GM19043 (cell line): ENCODE results near the gene DOCK4.

Source experiments
- ATAC-seq: cut with Tn5 transposase; IDR thresholded peaks from one replicate; pipeline ENCODE4 v1.9.1; 2021; ENCODE audit warnings: low read depth; ENCODE audit not compliant: unreplicated experiment

The DOCK4 gene

DNA sequence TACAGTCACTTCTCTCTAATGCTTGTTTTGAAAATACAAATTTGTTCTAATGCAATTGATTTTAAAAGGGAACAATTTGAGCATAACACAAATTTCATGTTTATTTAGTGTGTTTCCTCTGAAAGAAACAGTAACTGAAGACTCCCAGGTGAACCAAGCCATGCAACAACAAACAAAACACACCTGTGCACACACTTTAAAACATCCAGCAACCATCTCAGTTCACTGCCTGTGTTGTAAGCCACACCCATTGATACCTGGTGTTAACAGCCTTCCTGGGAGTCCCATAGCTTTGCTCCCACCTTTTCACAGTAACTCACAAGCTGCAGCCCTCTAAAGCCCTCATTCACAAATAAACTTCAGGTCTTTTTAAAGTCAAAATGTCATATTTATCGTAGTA is 89.3 kb downstream of the DOCK4 start:
- no peak for ATAC-seq

DNA sequence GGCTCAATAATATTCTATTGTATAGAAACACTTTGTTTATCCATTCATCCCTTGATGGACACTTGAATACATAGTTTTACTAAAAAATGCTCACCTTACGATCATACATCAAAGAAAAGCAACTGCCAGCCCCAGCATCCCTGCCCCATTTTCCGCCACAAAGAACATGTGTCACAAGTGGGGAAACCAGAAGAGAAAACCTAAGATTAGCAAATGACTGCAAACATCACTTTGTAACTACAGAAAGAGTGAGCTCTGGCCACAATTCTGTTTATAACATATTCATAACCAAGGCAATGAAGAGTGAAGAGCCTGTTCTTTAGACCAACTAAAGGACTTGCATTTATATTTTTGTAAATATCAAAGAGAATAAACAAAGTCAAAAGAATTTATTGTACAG is 89.8 kb downstream of the DOCK4 start:
- ATAC-seq = no peak

DNA sequence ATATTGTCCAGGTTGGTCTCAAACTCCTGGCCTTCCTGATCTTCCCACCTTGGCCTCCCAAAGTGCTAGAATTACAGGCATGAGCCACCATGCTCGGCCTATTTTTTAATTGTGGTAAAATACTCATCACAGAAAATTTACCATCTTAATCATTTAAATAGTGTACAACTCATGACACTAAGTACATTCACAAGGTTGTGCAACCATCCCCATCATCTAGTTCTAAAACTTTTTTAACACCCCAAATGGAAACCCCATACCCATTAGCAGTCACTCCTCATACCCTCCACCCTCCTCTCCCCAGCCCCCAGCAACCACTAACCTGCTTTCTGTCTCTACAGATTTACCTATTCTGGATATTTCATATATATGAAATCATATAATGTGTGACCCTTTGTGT is 90.3 kb downstream of the DOCK4 start:
- ATAC-seq = no peak

DNA sequence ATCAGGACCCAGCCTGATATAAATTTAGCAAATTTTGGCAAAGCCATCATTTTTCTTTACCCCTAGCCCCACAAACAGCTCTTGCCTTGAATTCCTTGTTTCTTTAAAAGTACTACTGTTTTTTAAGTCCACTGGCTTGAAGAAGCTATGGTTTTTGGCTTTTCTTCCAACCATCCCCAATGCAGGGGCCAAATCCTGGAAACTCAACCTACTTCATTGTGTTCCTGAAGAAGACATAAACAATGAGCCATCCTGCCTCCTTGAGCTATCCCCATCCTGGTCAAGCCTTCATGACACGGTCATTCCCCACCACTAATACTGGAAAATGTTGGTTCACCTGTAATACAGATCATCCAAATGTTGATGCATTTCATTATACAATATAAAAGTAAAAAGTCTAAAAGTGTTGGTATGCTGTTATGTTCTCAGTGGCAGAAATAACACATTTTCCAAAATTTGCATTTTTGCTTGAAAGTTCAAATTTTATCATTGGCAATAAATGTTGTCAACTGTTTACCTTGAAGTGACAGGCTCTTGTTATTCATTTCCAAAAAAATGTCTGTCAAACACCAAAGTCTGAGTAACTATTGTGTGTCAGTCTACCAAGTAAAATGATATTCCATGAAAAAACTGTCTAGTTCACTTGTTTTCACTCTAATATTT is 92.2 kb downstream of the DOCK4 start:
- ATAC-seq = no peak

DNA sequence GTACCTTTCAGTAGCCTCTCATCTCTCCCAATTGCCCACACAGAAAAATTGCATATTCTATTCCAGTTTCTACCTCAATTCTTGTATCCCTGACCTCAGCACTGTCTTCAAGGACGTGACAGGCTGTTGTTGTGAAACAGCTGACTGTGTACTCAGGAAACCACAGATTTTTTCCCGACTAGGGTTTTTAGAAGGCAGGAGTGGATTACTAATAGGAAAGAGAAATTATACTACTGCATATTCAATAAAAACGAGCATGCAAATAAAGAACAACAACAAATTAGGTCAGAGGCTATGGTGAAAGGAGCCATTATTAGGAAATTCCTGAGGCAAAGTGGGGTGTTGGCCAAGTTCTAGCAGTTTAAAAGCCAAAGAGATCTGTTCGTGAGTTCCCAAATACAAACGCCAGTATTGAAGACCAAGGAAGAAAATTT is 93.4 kb downstream of the DOCK4 start:
- no peak for ATAC-seq

DNA sequence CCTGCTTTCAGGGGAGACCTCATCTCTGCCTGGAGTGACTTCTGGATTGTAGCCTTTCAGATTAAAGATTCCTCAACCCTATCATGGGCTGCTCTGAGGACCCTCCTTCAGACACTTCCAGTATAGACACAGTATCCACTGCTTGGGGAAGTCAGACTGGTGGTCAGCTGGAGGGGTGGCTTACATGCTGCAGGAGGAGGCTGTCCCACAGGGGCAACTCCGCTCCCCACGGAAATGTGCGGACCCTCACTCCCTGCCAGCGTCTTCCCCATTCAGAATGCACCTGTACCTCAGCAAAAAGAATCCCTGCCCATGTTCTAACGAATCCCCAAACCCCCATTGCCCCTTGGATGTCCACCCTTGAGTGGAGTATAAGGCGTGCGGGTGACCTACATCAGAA is 95.5 kb downstream of the DOCK4 start:
- ATAC-seq = no peak

DNA sequence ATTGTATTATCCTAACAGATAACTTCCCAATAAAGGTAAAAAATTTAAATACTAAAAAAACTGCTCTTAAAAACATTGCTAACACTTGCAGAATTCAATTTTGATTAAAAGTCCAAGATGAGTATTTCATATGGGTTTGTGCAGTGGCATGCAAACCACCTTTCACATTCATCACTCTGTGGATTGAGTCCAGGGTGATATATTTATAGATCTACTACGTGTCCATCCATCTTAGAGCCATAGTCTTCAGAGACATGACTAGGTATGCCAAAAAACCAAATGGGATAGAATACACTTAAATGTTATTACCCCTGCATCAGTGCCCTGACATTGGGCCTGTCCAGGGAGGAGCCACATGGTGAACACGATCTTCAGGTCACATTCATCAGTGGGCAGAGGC is 96.0 kb downstream of the DOCK4 start:
- no peak for ATAC-seq

DNA sequence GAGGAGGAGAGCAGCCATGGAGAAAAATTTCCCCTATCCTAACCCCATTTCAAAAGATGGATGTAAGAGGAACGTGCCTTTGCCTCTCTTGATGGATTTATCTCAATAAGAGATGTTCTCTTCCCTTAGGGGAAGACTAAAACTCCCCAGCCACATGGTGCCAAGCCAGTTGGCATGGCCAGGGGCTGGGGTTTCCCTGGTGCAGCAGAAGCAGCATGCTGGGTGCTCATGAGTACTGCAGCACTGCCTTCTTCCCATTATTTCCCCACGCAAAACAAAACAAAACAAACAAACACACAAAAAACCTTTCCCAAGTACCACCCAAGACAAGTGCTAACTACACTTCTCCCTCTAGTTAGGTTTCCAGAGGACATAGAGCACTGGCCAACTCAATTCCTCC is 97.2 kb downstream of the DOCK4 start:
- no peak for ATAC-seq

DNA sequence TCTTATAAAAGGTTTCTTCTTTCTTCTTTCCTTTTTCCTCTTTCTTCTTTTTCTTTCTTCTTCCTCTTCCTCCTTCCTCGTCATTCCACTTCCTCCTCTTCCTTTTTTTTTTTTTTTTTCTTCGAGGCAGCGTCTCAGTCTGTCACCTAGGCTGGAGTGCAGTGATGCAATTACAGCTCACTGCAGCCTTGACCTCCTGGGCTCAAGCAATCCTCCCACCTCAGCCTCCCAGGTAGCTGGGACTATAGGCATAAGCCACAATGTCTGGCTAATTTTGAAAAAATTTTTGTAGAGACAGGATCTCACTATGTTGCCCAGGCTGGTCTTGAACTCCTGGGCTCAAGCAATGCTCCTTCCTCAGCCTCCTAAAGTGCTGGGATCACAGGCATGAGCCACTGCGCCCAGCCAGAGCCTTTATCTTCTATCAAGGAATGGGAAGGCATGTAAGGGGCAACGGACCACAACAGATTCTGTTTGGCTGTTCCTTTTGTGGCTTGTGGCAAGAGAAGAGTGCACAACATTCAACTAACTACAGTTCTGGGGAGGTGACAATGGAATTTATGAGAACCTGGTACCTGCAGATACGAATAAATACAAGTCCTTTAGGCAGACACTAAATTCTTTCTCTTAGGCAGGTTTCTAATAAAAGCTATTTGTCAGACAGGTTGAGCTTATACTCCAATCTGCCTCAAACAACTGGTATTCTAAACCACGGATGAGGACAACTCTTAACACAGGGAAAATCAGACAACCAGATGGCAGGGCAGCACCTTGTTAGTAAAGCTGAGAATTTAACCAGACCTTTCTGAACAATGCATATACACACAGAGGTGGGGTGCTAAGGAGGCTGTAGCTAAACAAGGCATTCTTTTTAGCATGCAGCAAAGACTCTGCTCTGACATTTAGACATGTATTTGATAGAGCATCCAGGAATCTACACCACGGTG is 100.3 kb downstream of the DOCK4 start:
- no peak for ATAC-seq

DNA sequence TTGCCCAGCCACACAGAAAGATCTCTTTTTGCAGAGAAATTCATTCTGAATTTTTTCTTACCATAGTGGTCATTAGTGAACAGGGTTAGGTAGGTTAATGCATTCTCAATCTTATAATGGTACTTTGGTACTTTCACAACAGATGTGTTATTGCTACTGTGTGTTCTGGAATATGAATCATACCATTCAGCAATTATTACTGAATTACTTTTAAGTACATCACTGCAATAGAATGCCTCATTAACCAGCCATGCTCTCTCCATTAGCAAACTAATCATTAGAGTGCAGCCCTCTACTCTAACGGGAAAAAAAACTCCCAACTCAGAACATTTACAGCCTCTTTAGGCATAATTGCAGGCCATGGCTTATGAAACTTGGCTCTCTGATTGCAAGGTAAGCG is 102.1 kb downstream of the DOCK4 start:
- ATAC-seq = no peak

DNA sequence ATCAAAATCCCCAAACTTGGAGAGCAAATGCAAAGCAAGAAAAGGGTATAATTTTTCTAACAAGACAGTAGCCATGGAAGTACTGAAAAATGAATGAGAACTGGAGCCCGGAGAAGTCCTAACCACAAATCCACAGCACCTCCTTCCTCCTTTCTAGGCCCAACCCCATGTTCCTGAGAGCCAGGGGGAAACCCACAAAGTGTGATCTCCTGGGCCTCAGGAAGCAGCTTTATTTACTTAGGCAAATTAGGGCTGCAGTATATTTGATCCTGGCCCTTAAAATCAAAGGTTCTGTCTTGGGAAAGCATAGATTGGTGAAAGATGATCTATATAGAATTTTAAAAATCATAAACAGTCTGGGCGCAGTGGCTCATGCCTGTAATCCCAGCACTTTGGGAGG is 103.0 kb downstream of the DOCK4 start:
- no peak for ATAC-seq

DNA sequence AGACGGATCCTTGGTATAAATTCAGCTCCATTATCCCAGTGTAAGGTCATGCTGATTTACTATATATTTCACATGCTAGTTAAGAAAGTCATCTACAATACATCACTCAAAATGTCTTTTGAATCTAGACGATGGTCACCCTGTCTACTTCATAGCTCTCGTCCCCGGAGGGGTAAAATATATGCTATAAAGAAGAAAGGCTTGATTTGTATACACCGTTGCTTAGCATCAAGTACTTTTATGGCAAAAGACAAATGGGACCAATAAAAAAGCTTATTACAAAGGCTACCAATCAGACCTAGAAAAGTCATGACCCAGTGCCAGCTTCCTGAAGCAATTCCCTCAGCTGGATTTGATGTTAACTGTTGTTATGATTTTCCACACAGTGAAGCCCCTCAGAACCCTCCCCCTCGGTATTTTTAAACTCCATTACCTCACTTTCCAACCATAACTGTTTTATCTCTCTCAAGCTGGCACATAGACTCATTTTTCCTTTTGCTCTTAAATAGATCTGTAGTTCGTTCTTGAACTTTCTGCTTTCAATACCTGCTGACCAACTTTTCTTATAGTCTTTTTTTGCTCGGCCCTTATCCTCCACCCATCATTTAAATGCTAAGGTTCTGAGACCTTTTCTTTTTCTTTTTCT is 104.9 kb downstream of the DOCK4 start:
- ATAC-seq = no peak

DNA sequence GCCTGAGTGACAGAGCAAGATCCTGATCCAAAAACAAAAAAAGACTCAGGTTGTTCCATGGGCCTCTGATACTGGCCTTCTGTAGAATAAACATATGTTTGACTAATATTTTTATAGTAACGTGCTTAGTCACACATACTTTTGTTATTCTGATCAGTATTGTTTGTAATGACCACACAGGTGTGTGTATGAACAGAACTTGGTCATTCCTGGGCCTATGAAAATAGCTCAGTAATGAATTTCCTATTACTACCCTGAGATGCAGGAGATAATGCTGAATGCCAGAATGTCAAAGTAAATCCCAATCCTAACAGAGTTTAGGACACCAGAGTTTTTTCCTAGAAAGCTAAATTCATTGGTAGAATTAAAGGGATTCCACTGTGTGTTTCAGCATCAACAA is 108.7 kb downstream of the DOCK4 start:
- no peak for ATAC-seq

DNA sequence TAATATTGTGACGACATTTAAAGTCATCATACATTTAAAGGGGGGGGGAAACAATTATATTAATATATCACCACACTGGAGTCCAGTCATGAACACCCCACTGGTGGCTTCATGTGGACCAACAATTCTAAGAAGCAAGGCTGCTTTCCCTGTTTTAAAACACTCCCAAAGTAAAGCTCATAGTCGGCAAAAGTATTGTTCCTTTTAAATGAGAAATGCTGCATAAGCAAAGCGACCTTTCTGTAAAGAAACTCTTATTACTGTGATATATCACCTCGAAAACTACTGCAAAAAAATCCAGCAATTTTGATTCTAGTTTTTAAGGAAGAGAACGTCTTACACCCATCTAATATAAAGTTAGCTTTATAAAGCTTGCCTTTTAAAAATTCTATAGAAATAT is 112.8 kb downstream of the DOCK4 start:
- ATAC-seq = no peak

DNA sequence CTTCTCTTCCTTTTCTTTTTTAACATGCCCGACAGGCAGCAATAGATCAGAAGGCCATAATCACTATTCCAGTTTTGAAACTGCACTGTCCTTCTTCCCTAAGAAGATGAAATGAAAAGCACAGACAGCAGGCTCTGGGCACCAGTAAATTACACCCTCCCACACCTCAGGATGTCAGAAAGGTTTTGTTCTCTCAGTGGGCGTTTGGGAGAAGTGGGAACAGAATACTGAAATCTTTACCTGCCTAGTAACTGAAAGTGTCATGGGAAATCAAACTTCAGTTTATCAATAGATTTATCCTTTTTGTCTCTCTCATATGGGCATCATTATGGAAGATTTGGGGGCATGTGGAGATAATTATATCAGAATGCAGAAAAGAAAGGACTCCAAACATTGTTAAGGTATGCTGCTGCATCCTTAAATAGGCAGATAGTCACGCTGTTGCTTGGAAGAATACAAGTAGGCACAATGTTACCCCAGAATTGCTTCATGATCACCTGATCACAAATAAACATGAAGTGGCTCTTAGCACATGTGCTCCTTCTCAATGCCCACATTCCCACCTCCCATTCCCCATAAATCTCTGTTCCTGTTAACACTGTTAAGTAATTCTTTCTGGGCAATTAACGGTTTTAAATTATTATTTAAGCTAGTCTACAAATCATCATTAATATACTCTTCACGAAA is 113.3 kb downstream of the DOCK4 start:
- ATAC-seq = no peak

DNA sequence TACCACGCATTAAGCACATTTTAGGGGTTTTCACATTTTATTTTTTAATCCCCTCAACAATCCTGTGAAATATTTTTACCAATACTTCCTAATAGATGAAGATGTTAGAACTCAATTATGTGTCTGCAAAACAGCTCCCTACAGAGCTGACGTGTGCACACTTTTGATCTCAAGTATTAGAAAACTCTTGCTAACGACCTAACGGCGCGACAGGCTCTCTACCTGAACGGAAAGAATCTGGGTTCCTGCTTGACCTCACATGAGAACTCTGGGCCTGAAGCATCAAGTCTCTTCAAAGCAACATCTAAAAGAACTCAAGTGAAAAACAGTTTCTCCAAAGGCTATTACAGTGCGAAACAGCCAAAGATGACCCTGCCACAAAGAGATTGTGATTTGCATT is 113.9 kb downstream of the DOCK4 start:
- no peak for ATAC-seq

DNA sequence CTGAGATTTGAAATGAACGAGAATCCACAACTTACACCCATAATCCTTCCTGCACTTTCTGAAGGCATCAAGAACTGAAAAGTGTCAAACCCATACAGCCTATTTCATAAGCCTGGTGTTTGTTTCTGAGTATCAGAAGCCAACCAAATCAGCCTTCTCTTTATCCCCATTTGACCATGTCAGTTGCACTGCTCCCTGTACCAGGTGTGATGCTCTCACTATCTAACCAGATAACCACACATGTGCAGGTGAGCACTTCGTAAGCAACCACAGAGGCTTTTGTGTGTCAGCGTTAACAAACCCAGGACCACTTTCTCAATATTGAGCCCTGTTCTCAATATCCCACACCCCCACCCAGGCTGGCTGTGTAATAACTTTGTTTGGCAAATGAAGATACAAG is 114.4 kb downstream of the DOCK4 start:
- no peak for ATAC-seq

DNA sequence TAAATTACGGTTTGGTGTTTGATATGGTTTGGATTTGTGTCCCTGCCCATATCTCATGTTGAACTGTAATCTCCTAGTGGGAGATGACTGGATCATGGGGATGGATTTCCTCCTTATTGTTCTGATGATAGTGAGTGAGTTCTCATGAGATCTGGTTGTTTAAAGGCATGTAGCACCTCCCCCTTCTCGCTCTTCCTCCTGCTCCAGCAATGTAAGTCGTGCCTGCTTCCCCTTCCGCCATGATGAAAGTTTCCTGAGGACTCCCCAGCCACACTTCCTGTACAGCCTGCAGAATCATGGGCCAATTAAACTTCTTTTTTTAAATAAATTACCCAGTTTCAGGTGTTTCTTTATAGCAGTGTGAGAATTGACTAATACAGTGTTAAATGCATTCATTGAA is 116.6 kb downstream of the DOCK4 start:
- ATAC-seq = no peak

DNA sequence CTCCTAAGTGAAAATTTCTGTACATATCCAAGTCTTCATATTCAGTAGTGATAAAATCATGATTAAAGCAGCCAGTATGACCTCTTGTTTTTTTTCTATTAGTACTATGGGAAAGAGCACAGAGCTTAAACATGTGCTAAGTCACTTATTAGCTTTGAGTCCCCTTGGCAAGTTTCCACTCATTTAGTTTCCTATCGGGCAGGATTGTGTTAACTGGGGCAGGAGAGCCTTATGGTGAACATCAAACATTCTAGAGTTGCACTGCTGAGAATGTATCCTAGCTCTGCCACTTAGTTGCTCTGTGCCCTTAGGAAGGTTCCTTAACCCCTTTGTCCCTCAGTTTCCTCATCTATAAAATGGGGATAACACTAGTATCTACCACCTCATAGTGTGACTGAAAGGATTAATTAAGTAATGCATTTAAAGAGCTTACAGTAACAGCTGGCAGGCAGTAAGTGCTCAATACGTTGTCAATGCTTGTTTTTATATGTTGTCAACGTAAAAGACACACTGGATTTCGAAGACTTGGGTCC is 117.6 kb downstream of the DOCK4 start:
- no peak for ATAC-seq

DNA sequence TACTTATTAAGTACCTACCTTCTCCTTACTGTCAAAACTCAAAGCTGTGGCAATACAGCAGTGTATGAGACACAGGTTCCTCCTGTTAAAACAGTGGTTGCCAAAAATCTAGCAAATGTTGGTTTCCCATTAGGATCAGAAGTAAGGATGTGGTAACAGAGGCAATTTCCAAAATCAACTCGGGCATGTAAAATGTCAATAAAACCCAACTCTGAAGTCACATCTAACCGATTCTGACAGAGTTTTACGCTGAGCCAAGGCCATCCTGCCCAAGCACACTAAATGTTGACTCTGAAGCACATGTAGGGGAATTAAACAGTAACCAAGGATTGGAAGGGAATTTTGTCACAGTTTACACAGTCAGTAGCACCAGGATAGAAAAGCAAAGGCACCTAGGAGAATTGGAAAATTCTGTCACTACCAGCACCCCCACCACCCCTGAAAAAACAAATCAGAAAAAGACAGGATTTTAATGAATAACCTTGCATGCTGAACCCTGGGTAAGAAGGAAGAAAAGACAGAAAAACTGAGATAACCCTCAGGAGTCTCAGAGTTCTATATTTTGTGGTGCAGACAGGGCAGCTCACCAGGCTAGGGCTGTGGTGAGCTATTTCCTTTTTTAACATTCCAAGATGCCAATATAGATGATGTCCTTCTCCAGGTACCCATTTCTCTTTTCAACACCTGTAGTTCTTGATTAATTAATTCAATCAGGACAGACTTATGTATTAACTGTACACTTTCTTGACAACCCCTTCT is 119.5 kb downstream of the DOCK4 start:
- no peak for ATAC-seq
